Hepatic stellate cell (primary cell): ENCODE measurements around the gene MAPK10.

Source experiments
- DNase-seq: peaks from one replicate; pipeline ENCODE4 v3.0.0; 2011; ENCODE audit warnings: low spot score

MAPK10 gene

DNA sequence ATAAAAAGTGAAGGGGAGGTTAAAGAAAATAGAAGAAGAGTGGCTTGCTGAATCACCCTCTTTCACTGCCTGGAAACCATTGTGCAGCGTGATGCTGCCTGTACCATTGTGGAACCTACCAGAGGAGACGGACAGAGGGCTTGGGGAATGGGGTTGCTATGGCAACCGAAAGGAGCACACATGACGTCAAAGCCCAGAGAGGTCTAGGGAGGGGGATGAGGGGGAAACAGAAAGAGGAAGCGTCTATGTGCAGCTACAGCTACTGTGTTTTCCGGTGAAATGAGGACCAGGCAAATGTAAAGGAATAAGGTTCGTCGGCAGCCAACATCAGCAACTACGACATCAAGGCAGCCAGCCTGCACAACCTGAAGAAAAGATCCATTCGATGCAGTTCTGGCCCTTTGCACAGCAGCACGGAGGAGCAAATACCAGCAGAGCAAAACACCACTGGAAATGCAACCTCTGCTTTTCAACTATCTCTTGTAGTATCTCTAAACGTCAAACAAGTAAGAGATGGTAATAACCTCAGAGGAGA, at the start of gene MAPK10:
Gene MAPK10, minus strand, starts transcription at position 110 of the 535 bp plus-strand sequence.
- DNase-seq, result peak; percentile 38

DNA sequence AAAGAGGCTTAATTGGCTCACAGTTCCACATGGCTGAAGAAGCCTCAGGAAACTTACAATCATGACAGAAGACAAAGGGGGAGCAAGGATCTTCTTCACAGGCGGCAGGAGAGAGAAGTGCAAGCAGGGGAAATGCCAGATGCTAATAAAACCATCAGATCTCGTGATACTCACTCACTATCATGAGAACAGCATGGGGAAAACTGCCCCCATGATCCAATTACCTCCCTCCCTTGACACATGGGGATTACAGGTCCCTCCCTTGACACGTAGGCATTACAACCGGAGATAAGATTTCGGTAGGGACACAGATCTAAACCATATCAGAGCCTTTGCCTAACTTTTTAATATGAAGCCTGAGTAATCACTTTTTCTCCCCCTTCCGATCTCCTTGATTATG, 43.7 kb upstream of the MAPK10 start:
- no peak for DNase-seq

DNA sequence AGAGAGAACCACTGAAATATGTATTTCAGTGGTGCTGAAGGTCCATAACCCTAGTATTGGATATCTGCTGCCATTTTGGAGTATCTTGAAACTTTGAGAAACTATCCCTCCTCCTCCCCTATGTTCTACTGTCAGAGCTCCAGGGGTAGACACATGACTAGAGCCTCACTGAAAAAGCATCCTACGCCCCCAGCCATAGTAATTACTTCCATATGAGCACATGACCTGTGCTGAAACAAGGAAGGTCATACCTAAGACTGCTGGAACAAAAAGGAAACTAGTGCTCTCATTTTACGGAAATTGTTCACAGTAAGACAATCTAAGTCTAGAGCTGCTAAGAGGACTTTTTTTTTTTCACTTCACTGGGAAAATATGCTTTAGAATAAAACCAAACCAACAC, 42.0 kb upstream of the MAPK10 start:
- DNase-seq, result no peak

DNA sequence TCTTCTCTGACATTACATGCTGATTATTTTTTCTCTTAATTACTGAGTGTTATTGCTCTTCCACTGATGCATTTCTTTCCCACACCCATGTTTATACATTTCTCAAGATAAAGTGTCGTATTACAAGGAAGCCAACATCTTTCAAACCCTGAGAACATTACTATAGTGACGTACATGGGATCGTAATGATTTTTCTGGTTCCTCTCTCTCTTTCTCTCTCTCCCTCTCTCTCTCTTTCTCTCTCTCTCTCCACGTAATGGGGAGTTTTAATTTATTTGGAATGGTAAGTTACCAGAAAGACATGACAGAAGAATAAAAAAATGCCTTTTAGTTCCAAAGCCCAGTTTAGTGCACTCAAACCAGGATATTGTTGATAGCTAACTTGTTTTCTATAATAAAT, 40.4 kb upstream of the MAPK10 start:
- DNase-seq, result no peak

DNA sequence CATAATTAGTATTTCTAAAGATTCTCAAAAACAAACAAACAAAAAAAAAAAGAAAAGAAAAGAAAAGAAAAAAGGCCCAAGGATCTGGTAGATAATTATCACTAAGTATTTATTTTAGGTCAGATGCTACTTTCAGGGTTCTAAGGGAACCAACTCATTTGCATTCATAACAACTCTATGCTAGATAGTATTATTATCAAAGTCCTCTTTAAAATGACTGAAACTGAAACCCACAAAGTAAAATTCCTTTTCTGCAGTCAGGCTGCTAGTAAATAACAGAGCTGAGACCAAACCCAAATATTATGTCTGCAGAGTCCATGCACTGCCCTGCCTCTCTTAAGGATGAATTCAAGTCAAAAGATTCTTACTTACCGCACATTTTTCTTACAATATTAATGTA, 38.3 kb upstream of the MAPK10 start:
- DNase-seq, result no peak

DNA sequence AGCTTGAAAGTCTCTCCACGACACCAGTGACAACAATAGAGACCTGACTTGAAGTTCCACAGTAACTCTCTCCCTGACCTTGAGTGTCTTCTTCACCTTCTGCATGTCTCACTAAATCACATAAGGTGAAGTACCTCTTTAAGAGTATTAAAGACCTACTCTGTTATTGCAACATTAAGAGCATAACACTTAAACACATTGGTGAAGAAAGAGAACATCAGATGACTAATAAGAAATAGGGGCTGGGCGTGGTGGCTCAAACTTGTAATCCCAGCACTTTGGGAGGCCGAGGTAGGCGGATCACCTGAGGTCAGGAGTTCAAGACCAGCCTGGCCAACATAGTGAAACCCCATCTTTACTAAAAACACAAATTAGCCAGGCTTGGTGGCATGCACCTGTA, 33.9 kb upstream of the MAPK10 start:
- no peak for DNase-seq

DNA sequence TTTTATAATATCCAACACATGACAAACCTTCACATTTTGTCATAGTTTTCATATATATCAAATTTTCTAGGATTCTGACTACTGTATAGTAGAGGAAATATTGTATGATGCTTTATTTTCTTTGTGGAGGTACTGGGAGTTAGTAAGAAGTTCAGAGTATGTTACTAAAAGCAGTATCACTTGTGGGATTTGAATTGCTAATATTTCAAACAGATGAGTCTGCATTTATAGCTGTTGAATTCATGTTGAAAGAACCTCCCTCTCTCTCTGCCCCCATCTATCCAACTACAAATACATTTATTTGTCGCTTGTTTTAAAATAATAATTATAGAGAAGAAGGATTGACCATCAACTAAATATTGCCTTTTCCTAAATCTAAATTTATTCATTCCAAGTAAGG, 29.8 kb upstream of the MAPK10 start:
- DNase-seq, result no peak

DNA sequence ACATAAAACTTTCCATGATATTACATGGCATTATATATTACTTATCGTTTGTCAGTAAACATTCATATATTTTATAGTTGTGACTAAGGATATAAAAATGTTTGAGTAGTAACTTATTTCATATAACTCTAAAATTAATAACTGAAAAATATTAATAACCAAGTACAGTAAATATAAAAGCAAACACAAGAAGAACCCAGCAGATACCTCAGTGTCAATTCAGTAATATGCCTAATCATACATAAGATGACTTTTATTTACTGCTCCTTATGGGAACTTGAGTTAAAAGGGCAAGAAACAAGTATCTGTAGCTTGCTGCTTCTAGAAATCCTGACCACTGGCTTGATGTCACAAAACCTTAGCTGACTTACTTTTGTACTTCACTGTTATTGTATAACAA, 28.4 kb upstream of the MAPK10 start:
- DNase-seq, result no peak

DNA sequence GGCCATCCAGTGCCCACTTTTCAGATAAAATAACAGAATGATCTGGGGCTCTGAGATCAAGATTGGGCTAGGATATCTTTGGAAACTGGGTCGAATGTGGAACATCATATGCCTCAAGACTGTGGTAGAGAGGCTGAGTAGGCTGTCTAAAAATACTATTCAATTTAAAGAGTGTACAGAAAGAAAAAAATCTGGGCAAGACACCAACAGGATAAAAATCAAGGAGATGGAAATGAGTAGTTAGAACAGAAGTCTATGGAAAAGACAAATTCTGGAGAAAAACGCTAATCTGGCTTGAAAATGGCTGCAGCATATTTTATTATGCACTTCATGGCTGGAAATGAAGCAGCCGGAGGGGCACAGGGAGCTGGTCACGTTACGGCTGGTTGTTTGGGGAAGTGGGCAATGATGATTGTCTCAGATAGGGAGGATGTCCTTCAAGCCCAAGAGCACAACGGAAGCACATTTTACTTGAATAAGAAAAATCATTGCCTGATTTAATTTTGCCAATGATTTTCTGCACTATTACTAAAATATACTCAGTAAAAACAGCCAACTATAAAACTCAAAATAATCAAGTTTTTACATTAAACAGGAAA, 27.1 kb upstream of the MAPK10 start:
- DNase-seq, result no peak

DNA sequence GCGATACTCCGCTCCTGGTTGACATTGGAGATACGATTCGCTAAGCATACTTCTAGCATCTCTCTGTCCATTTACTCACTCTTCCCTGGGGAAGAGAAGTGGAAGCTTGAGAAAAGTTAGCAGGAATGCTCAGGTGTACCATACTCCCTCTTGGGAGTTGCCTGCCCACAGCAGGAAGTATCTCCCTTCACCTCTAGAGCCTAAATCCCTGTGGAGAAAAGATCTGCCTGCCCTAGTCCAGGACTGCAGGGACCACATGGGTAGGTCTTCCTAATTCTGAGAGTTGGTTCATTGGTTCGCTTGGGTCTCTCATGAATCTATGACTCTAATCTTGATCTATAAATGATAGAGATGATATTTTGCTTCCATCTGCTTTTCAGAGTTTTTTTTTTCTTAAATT, 26.3 kb upstream of the MAPK10 start:
- DNase-seq, result no peak

DNA sequence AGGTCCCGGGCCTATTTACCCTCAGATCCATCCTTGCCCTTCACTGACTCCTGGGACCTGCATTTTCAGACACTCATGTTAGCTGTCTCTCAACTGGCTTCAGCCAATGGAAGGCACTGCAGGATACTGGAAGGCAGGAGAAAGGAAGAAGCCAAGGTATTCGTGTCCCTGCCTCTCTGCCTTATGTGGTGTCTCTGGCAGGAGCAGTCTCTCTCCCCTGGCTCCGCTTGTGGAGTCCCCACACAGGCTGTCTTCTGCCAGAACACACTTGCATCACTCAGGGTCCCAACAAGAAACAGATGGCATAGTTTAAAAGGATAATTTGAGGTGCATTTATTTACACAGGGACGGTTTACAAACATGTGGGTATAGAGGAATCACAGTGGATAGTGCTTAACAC, 21.6 kb upstream of the MAPK10 start:
- no peak for DNase-seq

DNA sequence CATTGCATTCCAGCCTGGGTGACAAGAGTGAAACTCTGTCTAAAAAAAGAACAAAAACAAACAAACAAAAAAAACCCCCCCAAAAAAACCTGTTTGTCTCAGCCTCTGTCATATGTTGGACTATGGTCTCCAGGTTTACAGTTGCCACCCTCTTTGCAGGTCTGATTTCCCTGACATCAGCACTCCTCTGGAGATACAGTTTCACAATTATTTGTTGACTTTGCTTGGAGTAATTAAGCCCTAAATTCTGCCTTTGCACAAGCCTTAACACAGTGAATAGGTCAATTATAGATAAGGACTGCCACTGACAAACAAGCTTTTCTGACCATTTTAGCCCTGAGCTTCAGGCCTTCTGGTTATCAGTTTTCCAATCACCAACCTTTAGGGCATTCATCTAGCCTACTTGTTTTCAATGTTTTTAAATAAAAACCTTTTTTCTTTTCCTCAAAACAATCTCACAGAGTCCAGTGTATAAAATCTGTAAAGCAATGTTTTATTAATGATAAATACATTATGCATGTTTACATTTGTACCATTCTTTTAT, 20.4 kb upstream of the MAPK10 start:
- DNase-seq, result no peak

DNA sequence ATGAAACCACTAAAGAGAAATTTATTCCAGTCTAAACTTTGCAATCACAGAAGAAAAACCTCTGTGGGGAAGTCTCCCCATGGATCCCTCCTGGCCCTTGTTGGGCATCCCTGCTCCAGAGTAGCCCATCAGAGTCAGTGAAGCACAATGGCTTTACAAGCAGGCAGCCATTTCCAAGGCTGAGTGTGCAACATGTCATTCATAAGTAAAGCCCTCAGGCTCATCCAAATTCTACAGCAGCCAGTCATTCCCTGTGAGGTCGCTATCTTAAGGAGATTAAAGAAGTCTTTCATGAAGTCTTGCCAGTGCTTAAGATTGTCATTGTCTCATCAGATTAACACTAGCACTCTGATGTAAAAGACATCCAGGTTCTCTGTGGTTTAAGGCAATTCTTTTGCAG, 17.0 kb upstream of the MAPK10 start:
- DNase-seq, result no peak

DNA sequence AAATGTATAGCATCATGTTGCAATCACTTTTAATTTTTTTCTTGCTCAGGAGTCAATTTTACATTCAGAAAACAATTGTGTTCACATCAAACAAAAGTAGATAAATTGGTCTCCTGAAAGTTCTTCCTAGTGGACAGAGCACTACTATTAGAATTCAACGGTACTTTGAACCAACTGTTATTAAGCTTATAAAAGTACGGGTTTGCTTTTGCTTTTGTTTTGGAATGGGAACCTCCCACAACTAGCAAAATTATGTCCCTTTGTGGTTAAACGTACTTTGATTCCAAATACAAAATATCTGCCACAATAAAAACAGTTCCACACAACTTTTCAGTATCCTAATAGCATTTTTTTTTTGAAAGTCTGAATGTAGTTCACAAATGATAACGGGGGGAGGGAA, 8.6 kb upstream of the MAPK10 start:
- no peak for DNase-seq

DNA sequence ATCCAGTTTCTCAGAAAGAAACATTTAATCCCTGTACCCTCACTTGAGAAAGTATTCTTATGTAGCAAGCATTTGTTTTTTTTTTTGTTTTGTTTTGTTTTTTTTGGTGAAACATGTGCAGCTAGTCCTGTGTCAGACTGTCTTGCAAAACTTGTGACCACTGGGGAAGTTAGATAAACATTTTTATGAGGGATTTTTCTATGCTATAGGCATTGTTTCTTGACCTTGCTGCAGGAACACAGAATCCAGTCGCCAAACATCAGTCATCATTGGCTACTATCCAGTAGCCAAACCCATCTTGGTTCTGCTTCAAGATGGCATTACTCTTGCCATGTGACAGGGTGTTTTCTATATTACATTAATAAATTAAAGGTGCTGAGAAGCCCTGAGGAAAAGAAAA, 7.7 kb upstream of the MAPK10 start:
- DNase-seq, result no peak

DNA sequence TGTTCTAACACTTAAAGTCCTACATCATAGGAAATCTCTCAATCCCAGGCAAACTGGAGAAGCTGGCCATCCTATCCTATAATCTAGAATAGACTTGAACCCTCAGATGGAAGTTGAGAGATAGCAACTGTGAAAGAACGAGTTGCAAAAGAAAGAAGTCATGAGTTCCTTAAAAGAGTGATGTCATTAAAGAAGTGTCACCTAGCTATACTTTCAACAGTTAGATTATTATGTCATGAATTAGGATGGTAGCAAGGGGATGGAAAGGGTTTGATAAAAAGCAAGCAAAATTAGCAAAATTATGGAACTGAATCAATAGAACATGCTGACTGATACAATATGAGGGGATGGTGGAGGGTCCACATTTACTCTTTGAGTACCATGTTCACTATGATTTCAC, 7.1 kb upstream of the MAPK10 start:
- no peak for DNase-seq

DNA sequence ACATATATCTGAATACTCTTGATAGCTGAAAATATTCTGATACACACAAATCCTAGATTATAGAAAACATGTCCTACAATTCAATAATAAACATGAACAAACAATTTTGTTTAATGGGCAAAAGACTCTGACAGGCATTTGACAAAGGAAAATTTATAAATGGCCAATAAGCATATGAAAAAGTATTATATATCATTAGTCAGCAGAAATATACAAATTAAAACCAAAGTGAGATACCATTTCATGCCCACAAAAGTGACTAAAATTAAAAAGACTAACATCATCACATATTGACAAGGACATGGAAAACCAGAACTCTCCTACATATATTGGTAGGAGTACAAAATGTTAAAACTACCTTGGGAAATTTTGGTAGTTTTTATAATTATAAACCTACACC, 2.7 kb upstream of the MAPK10 start:
- no peak for DNase-seq

DNA sequence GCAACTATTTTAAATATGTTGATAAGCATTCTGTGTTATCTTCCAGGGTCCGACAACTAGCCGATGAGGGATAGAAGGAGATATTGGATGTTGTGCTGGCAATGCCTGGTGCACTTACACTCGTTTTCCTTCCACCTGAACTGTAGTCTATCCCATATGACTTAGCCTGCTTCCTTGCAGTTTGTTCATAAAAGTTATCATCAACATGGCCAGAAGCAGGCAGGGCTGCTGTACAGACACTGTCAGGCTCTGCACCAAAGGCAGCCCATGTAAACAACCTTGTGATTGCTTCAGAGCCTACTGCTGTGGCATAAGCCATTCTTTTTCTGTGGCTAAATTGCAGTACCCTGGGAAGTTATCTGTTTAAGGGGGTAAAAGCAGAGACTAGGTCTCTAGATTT, 1.6 kb downstream of the MAPK10 start:
- DNase-seq, result no peak

DNA sequence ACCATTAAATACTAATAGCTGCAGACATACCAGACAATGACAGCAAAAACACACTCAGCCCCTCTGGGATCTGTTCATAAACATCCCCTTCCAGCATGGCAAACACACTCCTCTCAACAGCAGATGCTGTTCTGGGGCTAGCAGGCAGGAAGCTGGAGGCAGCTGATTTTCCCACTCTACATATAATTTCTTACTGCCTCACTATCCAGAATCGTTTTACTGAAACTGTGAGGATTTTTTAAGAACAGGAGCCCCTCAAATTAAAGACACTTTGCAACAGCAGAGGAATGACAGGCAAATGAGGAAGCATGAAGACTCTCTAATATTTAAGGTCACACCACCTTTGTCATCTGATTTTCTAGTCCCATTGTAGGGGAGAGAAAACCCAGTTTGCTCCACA, 2.2 kb downstream of the MAPK10 start:
- no peak for DNase-seq

DNA sequence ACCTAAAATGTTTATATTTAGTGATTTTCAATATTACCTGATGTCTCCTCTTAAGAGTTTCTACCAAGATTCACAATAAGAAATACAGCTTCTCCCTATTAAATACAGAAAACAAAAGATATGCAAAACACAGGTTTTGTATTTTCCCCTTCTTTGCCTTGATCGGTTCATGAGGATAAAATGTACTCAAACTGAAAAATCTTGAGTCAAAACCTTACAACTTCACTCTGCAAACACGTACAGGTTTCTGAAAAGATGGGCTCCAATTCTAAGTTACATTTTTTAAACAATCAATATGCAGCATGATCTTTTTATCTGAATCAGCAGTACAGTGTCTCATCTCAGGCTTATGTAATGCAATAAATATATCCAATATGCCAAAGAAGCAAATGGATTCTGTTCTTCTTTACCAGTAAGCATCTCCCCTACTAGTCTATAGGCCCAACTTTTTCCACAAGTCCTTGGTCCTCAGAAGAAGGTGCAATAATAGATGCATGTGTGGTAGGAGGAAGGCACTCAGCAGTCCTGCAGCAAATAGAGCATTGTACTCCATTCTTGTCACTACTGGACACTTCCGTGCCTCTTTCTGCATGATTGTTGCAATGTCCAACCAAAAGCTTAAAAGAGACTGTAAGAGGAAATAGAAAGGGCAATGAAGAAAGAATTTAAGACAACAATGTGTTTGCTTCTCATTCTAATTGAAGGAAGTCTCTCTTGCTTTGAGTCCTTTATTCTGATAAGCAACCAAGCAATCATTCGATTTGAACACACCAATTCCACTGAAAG, 3.2 kb downstream of the MAPK10 start:
- DNase-seq, result no peak

DNA sequence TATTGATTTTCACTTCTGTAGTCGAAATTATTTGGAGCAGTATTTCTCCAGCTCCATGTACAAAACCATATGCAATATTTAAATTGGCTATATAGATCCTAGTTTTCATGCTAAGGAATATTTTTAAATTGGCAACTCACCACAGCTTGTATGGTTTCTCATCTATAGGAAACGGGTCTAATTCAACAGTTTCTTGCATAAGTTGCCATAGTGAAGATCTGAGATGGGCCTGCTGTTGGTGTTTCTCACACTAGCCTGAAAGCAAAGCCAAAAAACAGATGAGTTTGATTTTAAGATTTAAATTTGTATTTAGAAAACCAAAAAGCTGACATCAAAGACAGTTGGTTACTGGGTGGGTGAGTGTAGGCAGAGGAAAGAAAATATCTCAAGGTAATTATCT, 5.5 kb downstream of the MAPK10 start:
- DNase-seq, result no peak

DNA sequence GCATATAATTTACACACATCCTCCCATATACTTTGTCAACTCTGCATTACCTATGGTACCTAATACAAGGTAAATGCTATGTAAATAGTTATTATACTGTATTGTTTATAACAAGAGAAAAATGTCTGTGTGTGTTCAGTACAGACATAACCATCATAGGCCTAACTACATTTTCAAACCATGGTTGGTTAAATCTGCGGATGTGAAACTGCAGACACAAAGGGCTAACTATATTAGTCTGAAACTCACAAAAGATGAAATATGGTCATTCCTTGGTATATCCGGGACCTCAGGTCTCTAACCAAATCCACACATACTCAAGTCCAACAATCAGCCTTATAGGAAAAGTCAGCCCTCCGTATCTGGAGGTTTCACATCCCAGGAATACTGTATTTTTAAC, 13.5 kb downstream of the MAPK10 start:
- DNase-seq, result no peak

DNA sequence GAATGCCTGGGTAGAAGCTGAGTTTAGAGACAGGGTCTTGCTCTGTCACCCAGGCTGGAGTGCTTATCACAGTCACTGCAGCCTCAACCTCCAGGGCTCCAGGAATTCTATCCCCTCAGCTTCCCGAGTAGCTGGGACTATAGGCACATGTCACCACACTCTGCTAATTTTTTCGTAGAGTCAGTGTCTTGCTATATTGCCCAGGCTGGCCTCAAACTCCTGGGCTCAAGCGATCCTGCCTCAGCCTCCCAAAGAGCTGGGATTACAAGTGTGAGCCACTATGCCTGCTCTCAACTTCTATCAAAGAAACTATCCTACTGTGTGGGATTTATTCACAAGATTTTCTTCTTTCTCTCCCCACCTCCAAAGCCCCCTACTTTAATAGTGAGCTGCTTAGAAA, 15.7 kb downstream of the MAPK10 start:
- DNase-seq, result no peak

DNA sequence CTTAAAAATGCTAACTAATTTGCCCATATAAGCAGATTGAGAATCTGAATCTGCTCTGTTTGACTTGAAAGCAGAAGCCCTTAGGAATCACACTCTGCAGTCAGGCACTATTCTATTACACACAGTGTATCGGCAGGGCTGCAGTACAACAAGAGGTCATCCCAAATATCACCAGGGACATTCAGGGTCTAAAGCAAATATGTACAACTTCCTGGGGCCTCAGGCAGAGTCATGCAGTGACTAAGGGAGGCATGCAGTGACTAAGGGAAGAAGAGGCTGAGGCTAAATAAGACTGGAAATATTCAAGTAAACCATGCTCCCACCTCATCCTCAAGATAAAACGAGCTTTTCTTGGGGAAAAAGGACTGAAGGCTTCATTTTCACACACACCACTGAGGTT, 20.9 kb downstream of the MAPK10 start:
- peak; percentile 38 for DNase-seq
